GM23338 (cell line): ENCODE data around the gene NDUFS6. TPM values are rescaled to one million over a fixed set of nuclear protein-coding genes. Genes with fewer than 3 reads are reported as not detected.

Source experiments
- ATAC-seq: fragments of 200-7000 bp; cut with Tn5 transposase; 3 replicates; pipeline ENCODE4 v1.9.1; 2020
- DNase-seq: peaks from one replicate; pipeline ENCODE4 v3.0.0-alpha.2; 2015; ENCODE audit warnings: low spot score
- H2AFZ ChIP-seq: fragments of 200-600 bp; sonication (generic); 2 replicates; pipeline ENCODE4 v1.8.0; 2016; ENCODE audit warnings: antibody characterized with exemption, mild to moderate bottlenecking, moderate library complexity
- H3F3A ChIP-seq: fragments of 200-600 bp; sonication (generic); replicated peaks from 2 replicates; pipeline ENCODE4 v1.8.0; 2017; ENCODE audit warnings: antibody characterized with exemption, mixed run types, low read depth
- H3K27ac ChIP-seq: fragments of 200-600 bp; sonication (generic); 2 replicates; pipeline ENCODE4 v1.6.1; 2016; ENCODE audit warnings: low read depth
- H3K27me3 ChIP-seq: fragments of 200-600 bp; sonication (generic); 2 replicates; pipeline ENCODE4 v1.8.0; 2016; ENCODE audit warnings: mild to moderate bottlenecking, mixed run types, moderate library complexity; ENCODE audit not compliant: insufficient read depth
- H3K36me3 ChIP-seq: fragments of 200-600 bp; sonication (generic); 2 replicates; pipeline ENCODE4 v1.8.0; 2016; ENCODE audit warnings: mild to moderate bottlenecking; ENCODE audit not compliant: insufficient read depth
- H3K4me1 ChIP-seq: fragments of 200-600 bp; sonication (generic); 2 replicates; pipeline ENCODE4 v1.8.0; 2016; ENCODE audit warnings: mild to moderate bottlenecking, moderate library complexity; ENCODE audit not compliant: insufficient read depth
- H3K4me2 ChIP-seq: fragments of 200-600 bp; sonication (generic); 2 replicates; pipeline ENCODE4 v1.7.1; 2017; ENCODE audit warnings: mixed run types
- H3K4me3 ChIP-seq: fragments of 200-600 bp; sonication (generic); 2 replicates; pipeline ENCODE4 v1.6.1; 2016; ENCODE audit warnings: mixed run types
- H3K79me2 ChIP-seq: fragments of 200-600 bp; sonication (generic); replicated peaks from 2 replicates; pipeline ENCODE4 v1.8.0; 2017; ENCODE audit warnings: mild to moderate bottlenecking; ENCODE audit not compliant: insufficient read depth
- H3K9me2 ChIP-seq: fragments of 200-600 bp; sonication (generic); 2 replicates; pipeline ENCODE4 v1.8.0; 2017; ENCODE audit not compliant: insufficient read depth
- H4K20me1 ChIP-seq: fragments of 200-600 bp; sonication (generic); replicated peaks from 2 replicates; pipeline ENCODE4 v1.8.0; 2017; ENCODE audit warnings: mild to moderate bottlenecking; ENCODE audit not compliant: insufficient read depth
- H3K27ac Mint-ChIP-seq: 2 replicates; pipeline ENCODE4 v1.8.0; 2020; ENCODE audit warnings: inconsistent platforms, mild to moderate bottlenecking, moderate library complexity, mixed read lengths
- H3K27me3 Mint-ChIP-seq: 3 replicates; pipeline ENCODE4 v1.8.0; 2022; ENCODE audit warnings: low read depth, mild to moderate bottlenecking, moderate library complexity, mixed read lengths, inconsistent platforms; ENCODE audit not compliant: insufficient read depth, poor library complexity
- H3K36me3 Mint-ChIP-seq: 3 replicates; pipeline ENCODE4 v1.8.0; 2021; ENCODE audit warnings: low read depth, mild to moderate bottlenecking, inconsistent platforms, moderate library complexity, mixed read lengths
- H3K4me1 Mint-ChIP-seq: 3 replicates; pipeline ENCODE4 v1.8.0; 2020; ENCODE audit warnings: mild to moderate bottlenecking, inconsistent platforms, mixed read lengths
- H3K4me3 Mint-ChIP-seq: 3 replicates; pipeline ENCODE4 v1.8.0; 2021; ENCODE audit warnings: moderate library complexity, mild to moderate bottlenecking, inconsistent platforms, mixed read lengths
- H3K9me3 Mint-ChIP-seq: 3 replicates; pipeline ENCODE4 v1.8.0; 2020; ENCODE audit warnings: moderate library complexity, mild to moderate bottlenecking, inconsistent platforms, mixed read lengths
- CREB1 ChIP-seq: fragments of 250-450 bp; sonication (Bioruptor Pico); IDR thresholded peaks from 2 replicates; pipeline ENCODE4 v1.5.0; 2020; ENCODE audit warnings: low read depth, mild to moderate bottlenecking, moderate library complexity
- EZH2 ChIP-seq: fragments of 200-600 bp; sonication (generic); IDR thresholded peaks from one replicate; pipeline ENCODE4 v1.8.0; 2017; ENCODE audit warnings: antibody characterized with exemption, mild to moderate bottlenecking, low read depth; ENCODE audit not compliant: unreplicated experiment
- EZH2phosphoT487 ChIP-seq: fragments of 200-600 bp; sonication (generic); IDR thresholded peaks from one replicate; pipeline ENCODE4 v1.8.1; 2018; ENCODE audit warnings: antibody characterized with exemption; ENCODE audit not compliant: unreplicated experiment
- JUNB ChIP-seq: IDR thresholded peaks from one replicate; pipeline ENCODE4 v1.6.1; 2016; ENCODE audit warnings: antibody characterized with exemption; ENCODE audit not compliant: unreplicated experiment
- NANOG ChIP-seq: IDR thresholded peaks from 2 replicates; pipeline ENCODE4 v1.6.1; 2016; ENCODE audit warnings: antibody characterized with exemption, borderline replicate concordance
- POLR2AphosphoS5 ChIP-seq: IDR thresholded peaks from 2 replicates; pipeline ENCODE4 v1.6.1; 2016; ENCODE audit warnings: antibody characterized with exemption, low read depth
- STAT1 ChIP-seq: IDR thresholded peaks from one replicate; pipeline ENCODE4 v1.6.1; 2016; ENCODE audit warnings: antibody characterized with exemption; ENCODE audit not compliant: unreplicated experiment
- ZNF114 ChIP-seq: fragments of 250-450 bp; sonication (Bioruptor Pico); IDR thresholded peaks from 2 replicates; pipeline ENCODE4 v1.5.0; 2020; ENCODE audit warnings: mild to moderate bottlenecking, moderate library complexity
- ZNF331 ChIP-seq: fragments of 250-450 bp; sonication (Bioruptor Pico); IDR thresholded peaks from 2 replicates; pipeline ENCODE4 v1.5.0; 2020; ENCODE audit warnings: low read depth, mild to moderate bottlenecking, moderate library complexity
- polyA plus RNA-seq: library from polyadenylated mRNA; unstranded; fragments of >200 nt; fragmentation: Nextera tagmentation; extraction: Ambion mirVana; gene quantifications from 2 replicates; pipeline ENCODE4 v1.2.1, GENCODE V29; 2016
- total RNA-seq: library from RNA; depleted of rRNA; stranded (reverse); fragments of >200 nt; shearing (Covaris generic); gene quantifications from 2 replicates; pipeline ENCODE4 v1.2.3, GENCODE V29; 2014
- TF ChIP-seq, protein P1 (sequence below): IDR thresholded peaks from one replicate; pipeline ENCODE4 v1.6.1; 2018; ENCODE audit warnings: antibody characterized with exemption; ENCODE audit not compliant: unreplicated experiment
- TF ChIP-seq, protein P2 (sequence below), 2 experiments: fragments of 200-600 bp in 1 of 2; sonication (generic) in 1 of 2; conservative IDR thresholded peaks; 2 replicates each; pipeline versions ENCODE4 v1.5.1 to v1.6.1; 2016 to 2017; ENCODE audit warnings: antibody characterized with exemption in 2 of 2, low read depth in 2 of 2, mild to moderate bottlenecking in 2 of 2, moderate library complexity in 1 of 2
- TF ChIP-seq, protein P3 (sequence below): fragments of 250-450 bp; sonication (Bioruptor Pico); IDR thresholded peaks from 2 replicates; pipeline ENCODE4 v1.5.0; 2020; ENCODE audit warnings: mild to moderate bottlenecking, moderate library complexity
- TF ChIP-seq, protein P4 (sequence below): IDR thresholded peaks from 2 replicates; pipeline ENCODE4 v1.6.1; 2016; ENCODE audit warnings: antibody characterized with exemption

The NDUFS6 gene
- total and polyA plus RNA-seq, 2 experiments from 2014 or later: 94.8 to 289 TPM

DNA sequence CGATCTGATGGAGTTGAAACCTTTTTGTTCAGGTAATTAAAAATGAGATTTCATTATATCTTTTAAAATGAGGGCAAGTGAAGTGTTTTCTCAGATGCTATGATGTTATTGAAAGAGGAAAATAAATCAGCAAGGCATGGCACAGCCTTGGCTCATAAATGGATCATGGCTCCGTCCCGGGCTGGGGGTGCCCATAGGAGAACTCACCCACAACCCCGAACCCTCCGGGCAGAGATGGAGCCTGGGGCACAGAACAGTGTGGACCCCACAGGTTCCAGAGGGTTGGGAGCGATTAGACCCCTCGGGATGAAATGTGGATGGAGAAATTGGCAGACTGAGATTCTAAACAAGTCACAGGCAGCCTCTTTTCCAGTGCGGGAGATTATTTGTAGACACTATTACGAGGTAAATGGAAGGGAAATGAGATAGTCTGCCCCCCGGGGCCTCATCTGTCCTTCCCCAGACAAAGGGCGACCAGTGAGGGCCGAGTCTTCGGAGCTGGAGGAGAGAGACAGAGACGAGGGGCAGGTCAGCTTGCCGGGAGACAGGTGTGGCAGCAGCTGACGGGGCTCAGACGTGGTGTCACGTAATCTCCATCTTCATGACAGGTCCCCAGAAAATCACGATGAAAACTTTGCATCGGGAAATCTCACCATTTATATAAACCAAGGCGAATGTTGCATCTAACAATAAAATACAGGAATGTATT lies 33.7 kb downstream of the NDUFS6 start:
- Histone ChIP-seq H3K4me2 (peak overlapping the region; percentile 48), H3K4me1 (peaks cover 20% of the 10 kb centered on the region), H3K27ac (no peak overlapping the region), H4K20me1 (no peaks in the 10 kb centered on the region), H3K9me2 (no peaks in the 10 kb centered on the region), H3K4me3 (no peak overlapping the region), H3K27me3 (no peaks in the 10 kb centered on the region), H3F3A (no peaks in the 10 kb centered on the region), H3K36me3 (no peaks in the 10 kb centered on the region), H2AFZ (no peak overlapping the region), H3K79me2 (no peaks in the 10 kb centered on the region)
- Mint-ChIP-seq H3K4me1 (peaks cover 42% of the 10 kb centered on the region), H3K36me3 (no peaks in the 10 kb centered on the region), H3K27me3 (peaks cover 9% of the 10 kb centered on the region), H3K4me3 (no peak overlapping the region; the same call in 2 of the 3 replicates), H3K9me3 (no peaks in the 10 kb centered on the region), H3K27ac (no peak overlapping the region)
- DNase-seq (no peak), ATAC-seq (peak; percentile 8; the same call in 1 of the 3 replicates)
- no peak for TF ChIP-seq STAT1
- TF ChIP-seq EZH2phosphoT487: no peak
- TF ChIP-seq, protein P1, sequence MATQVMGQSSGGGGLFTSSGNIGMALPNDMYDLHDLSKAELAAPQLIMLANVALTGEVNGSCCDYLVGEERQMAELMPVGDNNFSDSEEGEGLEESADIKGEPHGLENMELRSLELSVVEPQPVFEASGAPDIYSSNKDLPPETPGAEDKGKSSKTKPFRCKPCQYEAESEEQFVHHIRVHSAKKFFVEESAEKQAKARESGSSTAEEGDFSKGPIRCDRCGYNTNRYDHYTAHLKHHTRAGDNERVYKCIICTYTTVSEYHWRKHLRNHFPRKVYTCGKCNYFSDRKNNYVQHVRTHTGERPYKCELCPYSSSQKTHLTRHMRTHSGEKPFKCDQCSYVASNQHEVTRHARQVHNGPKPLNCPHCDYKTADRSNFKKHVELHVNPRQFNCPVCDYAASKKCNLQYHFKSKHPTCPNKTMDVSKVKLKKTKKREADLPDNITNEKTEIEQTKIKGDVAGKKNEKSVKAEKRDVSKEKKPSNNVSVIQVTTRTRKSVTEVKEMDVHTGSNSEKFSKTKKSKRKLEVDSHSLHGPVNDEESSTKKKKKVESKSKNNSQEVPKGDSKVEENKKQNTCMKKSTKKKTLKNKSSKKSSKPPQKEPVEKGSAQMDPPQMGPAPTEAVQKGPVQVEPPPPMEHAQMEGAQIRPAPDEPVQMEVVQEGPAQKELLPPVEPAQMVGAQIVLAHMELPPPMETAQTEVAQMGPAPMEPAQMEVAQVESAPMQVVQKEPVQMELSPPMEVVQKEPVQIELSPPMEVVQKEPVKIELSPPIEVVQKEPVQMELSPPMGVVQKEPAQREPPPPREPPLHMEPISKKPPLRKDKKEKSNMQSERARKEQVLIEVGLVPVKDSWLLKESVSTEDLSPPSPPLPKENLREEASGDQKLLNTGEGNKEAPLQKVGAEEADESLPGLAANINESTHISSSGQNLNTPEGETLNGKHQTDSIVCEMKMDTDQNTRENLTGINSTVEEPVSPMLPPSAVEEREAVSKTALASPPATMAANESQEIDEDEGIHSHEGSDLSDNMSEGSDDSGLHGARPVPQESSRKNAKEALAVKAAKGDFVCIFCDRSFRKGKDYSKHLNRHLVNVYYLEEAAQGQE: no peak
- TF ChIP-seq, protein P2, sequence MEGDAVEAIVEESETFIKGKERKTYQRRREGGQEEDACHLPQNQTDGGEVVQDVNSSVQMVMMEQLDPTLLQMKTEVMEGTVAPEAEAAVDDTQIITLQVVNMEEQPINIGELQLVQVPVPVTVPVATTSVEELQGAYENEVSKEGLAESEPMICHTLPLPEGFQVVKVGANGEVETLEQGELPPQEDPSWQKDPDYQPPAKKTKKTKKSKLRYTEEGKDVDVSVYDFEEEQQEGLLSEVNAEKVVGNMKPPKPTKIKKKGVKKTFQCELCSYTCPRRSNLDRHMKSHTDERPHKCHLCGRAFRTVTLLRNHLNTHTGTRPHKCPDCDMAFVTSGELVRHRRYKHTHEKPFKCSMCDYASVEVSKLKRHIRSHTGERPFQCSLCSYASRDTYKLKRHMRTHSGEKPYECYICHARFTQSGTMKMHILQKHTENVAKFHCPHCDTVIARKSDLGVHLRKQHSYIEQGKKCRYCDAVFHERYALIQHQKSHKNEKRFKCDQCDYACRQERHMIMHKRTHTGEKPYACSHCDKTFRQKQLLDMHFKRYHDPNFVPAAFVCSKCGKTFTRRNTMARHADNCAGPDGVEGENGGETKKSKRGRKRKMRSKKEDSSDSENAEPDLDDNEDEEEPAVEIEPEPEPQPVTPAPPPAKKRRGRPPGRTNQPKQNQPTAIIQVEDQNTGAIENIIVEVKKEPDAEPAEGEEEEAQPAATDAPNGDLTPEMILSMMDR (conservative IDR thresholded peaks at IDR 0.05; ENCODE audit: low read depth in 2 of 2): no peak
- no peak for TF ChIP-seq CREB1
- TF ChIP-seq, protein P3, sequence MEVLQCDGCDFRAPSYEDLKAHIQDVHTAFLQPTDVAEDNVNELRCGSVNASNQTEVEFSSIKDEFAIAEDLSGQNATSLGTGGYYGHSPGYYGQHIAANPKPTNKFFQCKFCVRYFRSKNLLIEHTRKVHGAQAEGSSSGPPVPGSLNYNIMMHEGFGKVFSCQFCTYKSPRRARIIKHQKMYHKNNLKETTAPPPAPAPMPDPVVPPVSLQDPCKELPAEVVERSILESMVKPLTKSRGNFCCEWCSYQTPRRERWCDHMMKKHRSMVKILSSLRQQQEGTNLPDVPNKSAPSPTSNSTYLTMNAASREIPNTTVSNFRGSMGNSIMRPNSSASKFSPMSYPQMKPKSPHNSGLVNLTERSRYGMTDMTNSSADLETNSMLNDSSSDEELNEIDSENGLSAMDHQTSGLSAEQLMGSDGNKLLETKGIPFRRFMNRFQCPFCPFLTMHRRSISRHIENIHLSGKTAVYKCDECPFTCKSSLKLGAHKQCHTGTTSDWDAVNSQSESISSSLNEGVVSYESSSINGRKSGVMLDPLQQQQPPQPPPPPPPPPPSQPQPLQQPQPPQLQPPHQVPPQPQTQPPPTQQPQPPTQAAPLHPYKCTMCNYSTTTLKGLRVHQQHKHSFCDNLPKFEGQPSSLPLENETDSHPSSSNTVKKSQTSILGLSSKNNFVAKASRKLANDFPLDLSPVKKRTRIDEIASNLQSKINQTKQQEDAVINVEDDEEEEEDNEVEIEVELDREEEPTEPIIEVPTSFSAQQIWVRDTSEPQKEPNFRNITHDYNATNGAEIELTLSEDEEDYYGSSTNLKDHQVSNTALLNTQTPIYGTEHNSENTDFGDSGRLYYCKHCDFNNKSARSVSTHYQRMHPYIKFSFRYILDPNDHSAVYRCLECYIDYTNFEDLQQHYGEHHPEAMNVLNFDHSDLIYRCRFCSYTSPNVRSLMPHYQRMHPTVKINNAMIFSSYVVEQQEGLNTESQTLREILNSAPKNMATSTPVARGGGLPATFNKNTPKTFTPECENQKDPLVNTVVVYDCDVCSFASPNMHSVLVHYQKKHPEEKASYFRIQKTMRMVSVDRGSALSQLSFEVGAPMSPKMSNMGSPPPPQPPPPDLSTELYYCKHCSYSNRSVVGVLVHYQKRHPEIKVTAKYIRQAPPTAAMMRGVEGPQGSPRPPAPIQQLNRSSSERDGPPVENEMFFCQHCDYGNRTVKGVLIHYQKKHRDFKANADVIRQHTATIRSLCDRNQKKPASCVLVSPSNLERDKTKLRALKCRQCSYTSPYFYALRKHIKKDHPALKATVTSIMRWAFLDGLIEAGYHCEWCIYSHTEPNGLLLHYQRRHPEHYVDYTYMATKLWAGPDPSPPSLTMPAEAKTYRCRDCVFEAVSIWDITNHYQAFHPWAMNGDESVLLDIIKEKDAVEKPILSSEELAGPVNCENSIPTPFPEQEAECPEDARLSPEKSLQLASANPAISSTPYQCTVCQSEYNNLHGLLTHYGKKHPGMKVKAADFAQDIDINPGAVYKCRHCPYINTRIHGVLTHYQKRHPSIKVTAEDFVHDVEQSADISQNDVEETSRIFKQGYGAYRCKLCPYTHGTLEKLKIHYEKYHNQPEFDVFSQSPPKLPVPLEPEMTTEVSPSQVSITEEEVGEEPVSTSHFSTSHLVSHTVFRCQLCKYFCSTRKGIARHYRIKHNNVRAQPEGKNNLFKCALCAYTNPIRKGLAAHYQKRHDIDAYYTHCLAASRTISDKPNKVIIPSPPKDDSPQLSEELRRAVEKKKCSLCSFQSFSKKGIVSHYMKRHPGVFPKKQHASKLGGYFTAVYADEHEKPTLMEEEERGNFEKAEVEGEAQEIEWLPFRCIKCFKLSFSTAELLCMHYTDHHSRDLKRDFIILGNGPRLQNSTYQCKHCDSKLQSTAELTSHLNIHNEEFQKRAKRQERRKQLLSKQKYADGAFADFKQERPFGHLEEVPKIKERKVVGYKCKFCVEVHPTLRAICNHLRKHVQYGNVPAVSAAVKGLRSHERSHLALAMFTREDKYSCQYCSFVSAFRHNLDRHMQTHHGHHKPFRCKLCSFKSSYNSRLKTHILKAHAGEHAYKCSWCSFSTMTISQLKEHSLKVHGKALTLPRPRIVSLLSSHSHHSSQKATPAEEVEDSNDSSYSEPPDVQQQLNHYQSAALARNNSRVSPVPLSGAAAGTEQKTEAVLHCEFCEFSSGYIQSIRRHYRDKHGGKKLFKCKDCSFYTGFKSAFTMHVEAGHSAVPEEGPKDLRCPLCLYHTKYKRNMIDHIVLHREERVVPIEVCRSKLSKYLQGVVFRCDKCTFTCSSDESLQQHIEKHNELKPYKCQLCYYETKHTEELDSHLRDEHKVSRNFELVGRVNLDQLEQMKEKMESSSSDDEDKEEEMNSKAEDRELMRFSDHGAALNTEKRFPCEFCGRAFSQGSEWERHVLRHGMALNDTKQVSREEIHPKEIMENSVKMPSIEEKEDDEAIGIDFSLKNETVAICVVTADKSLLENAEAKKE: no peak
- TF ChIP-seq NANOG: no peak
- TF ChIP-seq POLR2AphosphoS5: no peak
- TF ChIP-seq EZH2: no peak
- TF ChIP-seq ZNF114 (CRISPR knock-in tag): no peak
- TF ChIP-seq, protein P4, sequence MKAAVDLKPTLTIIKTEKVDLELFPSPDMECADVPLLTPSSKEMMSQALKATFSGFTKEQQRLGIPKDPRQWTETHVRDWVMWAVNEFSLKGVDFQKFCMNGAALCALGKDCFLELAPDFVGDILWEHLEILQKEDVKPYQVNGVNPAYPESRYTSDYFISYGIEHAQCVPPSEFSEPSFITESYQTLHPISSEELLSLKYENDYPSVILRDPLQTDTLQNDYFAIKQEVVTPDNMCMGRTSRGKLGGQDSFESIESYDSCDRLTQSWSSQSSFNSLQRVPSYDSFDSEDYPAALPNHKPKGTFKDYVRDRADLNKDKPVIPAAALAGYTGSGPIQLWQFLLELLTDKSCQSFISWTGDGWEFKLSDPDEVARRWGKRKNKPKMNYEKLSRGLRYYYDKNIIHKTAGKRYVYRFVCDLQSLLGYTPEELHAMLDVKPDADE: no peak
- TF ChIP-seq JUNB: no peak
- no peak for TF ChIP-seq ZNF331
